Astrocyte of the spinal cord (primary cell): Measurements from ENCODE around the gene ODC1.

ENCODE experiments used
- DNase-seq: peaks from one replicate; pipeline ENCODE4 v3.0.0; 2011; ENCODE audit warnings: low read depth, low spot score
- H3K4me3 ChIP-seq: 2 replicates; pipeline ENCODE4 v1.5.1; 2011; ENCODE audit warnings: low read depth, mild to moderate bottlenecking, low read length, moderate library complexity
- in situ Hi-C: cut with HindIII; loops from 2 replicates; pipeline ENCODE4 v1.10.0; 2017; ENCODE audit warnings: low sequenced_read_pairs
- TF ChIP-seq, protein P1 (sequence below): IDR thresholded peaks from 2 replicates; pipeline ENCODE4 v1.5.1; 2012; ENCODE audit warnings: low read depth, mild to moderate bottlenecking, low read length, inconsistent platforms

The ODC1 gene

GRCh38 chr2:10407432-10407831 is 40.7 kb downstream of the ODC1 start:
- DNase-seq: no peak
- TF ChIP-seq, protein P1, sequence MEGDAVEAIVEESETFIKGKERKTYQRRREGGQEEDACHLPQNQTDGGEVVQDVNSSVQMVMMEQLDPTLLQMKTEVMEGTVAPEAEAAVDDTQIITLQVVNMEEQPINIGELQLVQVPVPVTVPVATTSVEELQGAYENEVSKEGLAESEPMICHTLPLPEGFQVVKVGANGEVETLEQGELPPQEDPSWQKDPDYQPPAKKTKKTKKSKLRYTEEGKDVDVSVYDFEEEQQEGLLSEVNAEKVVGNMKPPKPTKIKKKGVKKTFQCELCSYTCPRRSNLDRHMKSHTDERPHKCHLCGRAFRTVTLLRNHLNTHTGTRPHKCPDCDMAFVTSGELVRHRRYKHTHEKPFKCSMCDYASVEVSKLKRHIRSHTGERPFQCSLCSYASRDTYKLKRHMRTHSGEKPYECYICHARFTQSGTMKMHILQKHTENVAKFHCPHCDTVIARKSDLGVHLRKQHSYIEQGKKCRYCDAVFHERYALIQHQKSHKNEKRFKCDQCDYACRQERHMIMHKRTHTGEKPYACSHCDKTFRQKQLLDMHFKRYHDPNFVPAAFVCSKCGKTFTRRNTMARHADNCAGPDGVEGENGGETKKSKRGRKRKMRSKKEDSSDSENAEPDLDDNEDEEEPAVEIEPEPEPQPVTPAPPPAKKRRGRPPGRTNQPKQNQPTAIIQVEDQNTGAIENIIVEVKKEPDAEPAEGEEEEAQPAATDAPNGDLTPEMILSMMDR: no peak
- in situ Hi-C loops: no loop called here
- H3K4me3 ChIP-seq: no peak overlapping the region

DNA sequence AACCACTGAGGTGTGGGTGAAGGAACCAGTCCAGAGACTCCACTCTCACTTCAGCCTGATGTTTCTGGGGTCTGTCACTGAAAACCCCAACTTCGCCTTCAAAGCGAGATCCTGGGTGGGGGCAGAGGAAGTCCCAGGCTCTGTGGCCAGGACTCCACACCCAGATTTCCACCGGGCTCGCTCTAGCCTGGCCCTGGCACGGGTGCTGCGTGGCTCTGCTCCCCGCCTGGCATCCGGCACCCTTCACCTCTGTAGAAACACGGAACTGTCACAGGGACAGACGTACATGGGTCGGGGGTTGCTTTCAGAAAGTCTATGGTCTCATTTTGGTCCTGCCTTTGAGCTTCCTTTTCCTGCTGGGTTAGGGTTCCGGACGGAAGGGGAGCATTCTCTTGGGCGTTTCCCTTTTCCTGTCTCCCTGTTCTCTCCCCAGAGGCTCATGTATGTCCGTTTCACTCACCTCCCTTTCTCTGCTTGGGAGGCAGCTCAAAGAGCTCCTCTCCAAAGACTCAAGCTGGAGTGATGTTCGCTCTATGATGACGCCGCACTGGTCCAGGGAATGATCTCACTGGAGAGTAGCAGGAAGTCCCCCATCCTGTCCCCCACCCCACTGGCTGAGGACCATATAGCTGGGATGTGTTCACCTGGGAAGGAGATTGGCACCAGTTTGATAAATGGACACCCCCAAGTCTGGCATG is 41.5 kb downstream of the ODC1 start:
- TF ChIP-seq, protein P1: no peak
- in situ Hi-C loops: no loop called here

DNA sequence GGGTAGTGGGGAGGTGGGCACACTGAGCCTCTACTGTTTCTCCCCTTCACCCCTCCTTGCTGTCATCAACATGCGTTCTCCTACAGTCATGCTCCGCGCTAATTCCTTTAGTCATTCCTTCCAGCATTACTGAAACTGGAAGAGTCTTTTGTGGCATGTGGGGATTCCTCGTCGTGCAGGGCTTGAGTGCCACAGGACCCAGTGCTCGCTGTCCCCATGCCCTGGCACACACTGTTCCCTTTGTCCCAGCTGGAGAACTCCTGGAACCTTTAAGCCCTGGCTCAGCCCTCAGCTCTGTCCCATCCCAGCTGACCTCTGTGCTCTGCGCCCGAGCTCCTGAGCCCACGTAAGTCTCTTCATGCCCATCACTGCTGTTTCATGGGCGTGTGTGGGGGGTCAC is 42.1 kb downstream of the ODC1 start:
- H3K4me3 ChIP-seq: no peak overlapping the region
- in situ Hi-C loops: no loop called here
- DNase-seq: no peak
- TF ChIP-seq, protein P1: no peak

More for the DNA sequence above, 41.5 kb downstream of the ODC1 start:
- no peak for DNase-seq
- no peak overlapping the region for H3K4me3 ChIP-seq

DNA sequence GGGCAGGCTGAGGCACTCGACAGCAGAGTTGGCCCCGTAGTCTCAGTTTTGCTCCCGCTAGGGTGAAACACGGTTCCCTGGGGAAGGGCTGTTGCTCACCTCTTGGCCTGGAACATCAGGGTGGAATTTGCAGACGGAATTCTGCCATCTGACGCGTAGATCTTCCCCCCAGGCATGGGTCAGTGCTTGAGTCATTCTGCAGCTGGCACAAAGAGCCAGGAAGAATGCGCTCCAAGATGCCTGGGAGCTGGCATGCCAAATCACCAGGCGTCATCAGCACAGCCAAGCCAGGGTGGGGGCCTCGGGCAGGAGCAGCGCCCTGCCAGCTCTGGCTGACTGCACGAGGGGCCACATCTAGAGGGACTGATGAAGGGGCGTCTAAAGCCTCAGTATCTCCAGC is 42.7 kb downstream of the ODC1 start:
- in situ Hi-C loops: no loop called here
- TF ChIP-seq, protein P1: no peak
- H3K4me3 ChIP-seq: no peak overlapping the region
- peak; percentile 90 for DNase-seq

- no peak overlapping the region for H3K4me3 ChIP-seq
- TF ChIP-seq, protein P1: no peak
- in situ Hi-C loops: no loop called here
- DNase-seq: peak; percentile 43
Measured at GRCh38 chr2:10404324-10405143, 43.6 kb downstream of the ODC1 start.

DNA sequence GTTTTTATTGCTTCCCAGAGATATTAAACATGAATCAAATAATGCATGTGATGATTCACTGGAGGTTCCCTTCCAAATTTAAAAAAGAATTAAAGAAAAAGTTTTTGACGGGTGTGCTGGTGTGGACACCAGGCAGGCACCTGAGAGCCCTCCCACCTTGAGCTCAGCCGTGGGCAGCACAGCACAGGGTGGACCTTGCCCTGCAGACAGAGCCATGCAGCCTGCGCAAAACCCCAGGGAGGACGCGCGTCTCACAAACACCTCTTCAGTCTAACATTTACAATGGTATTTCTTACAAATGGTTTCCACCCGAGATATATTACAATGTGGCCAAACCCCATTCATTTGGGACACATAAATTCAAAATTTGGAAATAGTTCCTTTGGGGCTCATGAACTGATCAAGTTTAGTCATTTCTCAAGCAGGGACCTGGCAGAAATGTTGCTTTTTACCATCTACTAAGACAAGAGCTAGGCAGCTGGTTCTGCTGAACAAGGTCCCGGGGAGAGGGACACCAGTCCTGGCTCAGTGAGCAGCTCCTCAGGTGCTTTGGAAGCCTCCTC is 45.4 kb downstream of the ODC1 start:
- H3K4me3 ChIP-seq: no peak overlapping the region
- in situ Hi-C loops: no loop called here
- TF ChIP-seq, protein P1: no peak
- no peak for DNase-seq
